CD4-positive, alpha-beta T cell treated with Interleukin-21 for 1 hour (primary cell): ENCODE results near the gene ETFDH.
"Not testable (repeated sequence)": the region's sequence is repeated elsewhere in the genome, so short reads cannot be mapped to it uniquely, and the experiment has no call there.

Source experiments
- DNase-seq: peaks from one replicate; pipeline ENCODE4 v3.0.0-alpha.2; 2020

Gene ETFDH

GRCh38 chr4:158681629-158682028, 9.5 kb downstream of the ETFDH start:
- no peak for DNase-seq

- DNase-seq = no peak
These were observed 10.0 kb downstream of the ETFDH start for GRCh38 chr4:158682066-158682465.

- DNase-seq = no peak
These were observed 16.7 kb downstream of the ETFDH start for GRCh38 chr4:158688813-158689212.

- DNase-seq = no peak
These were observed 32.2 kb downstream of the ETFDH start for GRCh38 chr4:158704274-158704673.

GRCh38 chr4:158710814-158711213, 38.7 kb downstream of the ETFDH start:
- DNase-seq = no peak

GRCh38 chr4:158712622-158713021, 40.5 kb downstream of the ETFDH start:
- DNase-seq = not testable (repeated sequence)

GRCh38 chr4:158714937-158715336, 42.8 kb downstream of the ETFDH start:
- no peak for DNase-seq

- no peak for DNase-seq
These were observed 43.7 kb downstream of the ETFDH start for GRCh38 chr4:158715802-158716201.

GRCh38 chr4:158721680-158722079, 49.6 kb downstream of the ETFDH start:
- DNase-seq = no peak

GRCh38 chr4:158722291-158722916, 50.3 kb downstream of the ETFDH start:
- peak; percentile 17 for DNase-seq

GRCh38 chr4:158722917-158723793, 51.1 kb downstream of the ETFDH start, which contains the start of gene PPID:
TSS of gene PPID (minus strand) at chr4:158723396. CDS start at chr4:158723288, 108 bp downstream.
- peak; percentile 84 for DNase-seq

GRCh38 chr4:158724637-158725036, 52.5 kb downstream of the ETFDH start:
- DNase-seq = no peak

- DNase-seq = no peak
These were observed 54.5 kb downstream of the ETFDH start for GRCh38 chr4:158726633-158727032.

GRCh38 chr4:158728236-158728635, 56.1 kb downstream of the ETFDH start:
- no peak for DNase-seq

GRCh38 chr4:158729716-158730559, 57.8 kb downstream of the ETFDH start:
- DNase-seq = peak; percentile 65

GRCh38 chr4:158738866-158739265, 66.8 kb downstream of the ETFDH start:
- DNase-seq = no peak

- no peak for DNase-seq
These were observed 67.5 kb downstream of the ETFDH start for GRCh38 chr4:158739600-158739999.

GRCh38 chr4:158741326-158742021, 69.4 kb downstream of the ETFDH start:
- DNase-seq = no peak

GRCh38 chr4:158746537-158746936, 74.4 kb downstream of the ETFDH start:
- DNase-seq = not testable (repeated sequence)

GRCh38 chr4:158750379-158750778, 78.3 kb downstream of the ETFDH start:
- DNase-seq = no peak

GRCh38 chr4:158754385-158755180, 82.5 kb downstream of the ETFDH start:
- no peak for DNase-seq

- not testable (repeated sequence) for DNase-seq
These were observed 83.7 kb downstream of the ETFDH start for GRCh38 chr4:158755819-158756218.
